Stimulated activated memory B cell treated with anti-CD40 and anti-IgM and Interleukin-4, amounts not matched to agents 10 μg/mL and 1 μg/mL and 100 μg/mL, for 72 hours (primary cell): ENCODE data around the gene CDKAL1.
"Not testable (repeated sequence)": the region's sequence is repeated elsewhere in the genome, so short reads cannot be mapped to it uniquely, and the experiment has no call there.

ENCODE experiments used
- ATAC-seq: fragments of 150-1000 bp; cut with Tn5 transposase; 2 replicates; pipeline ENCODE4 v1.10.0; 2021
- H3K27ac Mint-ChIP-seq: one replicate; pipeline ENCODE4 v1.8.0; 2022; ENCODE audit warnings: mild to moderate bottlenecking, mixed read lengths
- H3K27me3 Mint-ChIP-seq: one replicate; pipeline ENCODE4 v1.8.0; 2022; ENCODE audit warnings: mixed read lengths
- H3K36me3 Mint-ChIP-seq: one replicate; pipeline ENCODE4 v1.8.0; 2022; ENCODE audit warnings: mixed read lengths
- H3K4me1 Mint-ChIP-seq: one replicate; pipeline ENCODE4 v1.8.0; 2022; ENCODE audit warnings: mixed read lengths
- H3K4me3 Mint-ChIP-seq: one replicate; pipeline ENCODE4 v1.8.0; 2022; ENCODE audit warnings: mild to moderate bottlenecking, moderate library complexity, mixed read lengths
- H3K9me3 Mint-ChIP-seq: one replicate; pipeline ENCODE4 v1.8.0; 2022; ENCODE audit warnings: mixed read lengths

The CDKAL1 gene

DNA sequence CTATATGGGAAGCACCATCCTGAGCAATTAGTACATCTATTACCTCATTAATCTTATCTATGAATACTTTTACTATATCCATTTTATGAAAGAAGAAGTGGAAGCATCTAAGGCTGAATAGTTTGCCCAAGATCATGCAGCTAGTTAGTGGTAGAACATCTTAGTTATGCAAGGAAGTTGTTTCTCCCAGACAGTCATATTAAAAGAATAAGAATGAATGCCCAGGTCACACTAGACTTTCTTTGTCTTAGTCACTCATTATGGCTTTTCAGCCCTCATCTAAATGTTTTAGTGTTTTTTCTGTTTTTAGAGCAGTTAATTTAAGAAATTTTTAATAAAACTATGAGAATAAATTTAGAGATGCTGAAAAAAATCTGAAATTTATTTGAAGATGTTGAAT, 517.5 kb downstream of the CDKAL1 start:
- H3K27me3 Mint-ChIP-seq, result no peaks in the 10 kb centered on the region
- H3K4me1 Mint-ChIP-seq, result peaks cover 8% of the 10 kb centered on the region
- no peak for ATAC-seq
- peaks cover 10% of the 10 kb centered on the region for H3K9me3 Mint-ChIP-seq
- peaks cover 48% of the 10 kb centered on the region for H3K36me3 Mint-ChIP-seq
- no peak overlapping the region for H3K4me3 Mint-ChIP-seq
- H3K27ac Mint-ChIP-seq, result no peak overlapping the region

DNA sequence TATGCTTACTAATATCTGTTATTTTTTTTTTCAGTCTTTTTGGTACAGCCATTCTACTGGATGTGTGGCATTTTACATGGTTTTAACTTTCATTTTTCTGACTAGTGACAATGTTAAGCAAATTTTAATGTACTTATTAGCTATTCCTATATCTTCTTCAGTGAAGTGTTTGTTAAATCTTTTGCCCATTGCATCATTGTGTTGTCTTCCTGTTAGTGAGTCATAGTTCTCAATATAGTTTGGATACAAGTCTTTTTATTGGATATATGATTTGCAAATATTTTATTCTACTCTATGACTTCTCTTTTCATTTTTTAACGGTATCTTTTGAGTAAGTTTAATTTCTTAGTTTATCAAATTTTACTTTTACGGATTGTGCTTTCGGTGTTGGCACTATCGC, 519.4 kb downstream of the CDKAL1 start:
- Mint-ChIP-seq H3K4me1 (peaks cover 8% of the 10 kb centered on the region), H3K9me3 (peaks cover 19% of the 10 kb centered on the region), H3K36me3 (peaks cover 60% of the 10 kb centered on the region), H3K27ac (no peak overlapping the region), H3K27me3 (no peaks in the 10 kb centered on the region), H3K4me3 (no peak overlapping the region)
- no peak for ATAC-seq

DNA sequence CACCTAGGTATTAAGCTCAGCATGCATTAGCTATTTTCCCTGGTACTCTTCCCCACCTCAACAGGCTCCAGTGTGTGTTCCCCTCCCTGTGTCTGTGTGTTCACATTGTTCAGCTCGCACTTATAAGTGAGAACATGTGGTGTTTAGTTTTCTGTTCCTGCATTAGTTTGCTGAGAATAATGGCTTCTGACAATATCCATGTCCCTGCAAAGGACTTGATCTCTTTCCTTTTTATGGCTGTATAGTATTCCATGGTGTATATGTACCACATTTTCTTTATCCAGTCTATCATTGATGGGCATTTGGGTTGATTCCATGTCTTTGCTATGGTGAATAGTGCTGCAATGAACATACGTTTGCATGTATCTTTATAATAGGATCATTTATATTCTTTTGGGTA, 521.2 kb downstream of the CDKAL1 start:
- not testable (repeated sequence) for H3K27me3 Mint-ChIP-seq, H3K4me3 Mint-ChIP-seq, H3K4me1 Mint-ChIP-seq, ATAC-seq, H3K27ac Mint-ChIP-seq
- Mint-ChIP-seq H3K9me3 (peaks cover 23% of the 10 kb centered on the region), H3K36me3 (peaks cover 74% of the 10 kb centered on the region)

DNA sequence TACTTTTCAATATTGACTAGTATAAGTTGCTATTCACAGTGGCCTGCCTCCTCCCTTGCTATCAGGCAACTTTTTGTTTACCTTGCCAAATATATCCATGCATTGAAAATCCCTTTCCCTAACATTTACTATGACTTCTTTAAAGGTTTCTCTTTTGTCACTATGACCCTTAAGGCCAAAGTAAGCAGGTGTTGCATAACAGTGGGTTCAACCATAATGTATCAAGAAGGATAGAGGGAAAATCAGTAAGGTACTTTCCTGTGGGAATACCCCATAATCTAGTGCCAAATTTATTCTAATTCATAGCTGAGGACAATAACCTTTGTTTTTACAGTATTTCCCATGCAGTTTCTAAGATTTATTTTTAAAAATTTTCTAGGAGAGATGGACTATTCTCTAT, 527.6 kb downstream of the CDKAL1 start:
- Mint-ChIP-seq H3K27ac (no peak overlapping the region), H3K4me1 (no peaks in the 10 kb centered on the region), H3K4me3 (no peak overlapping the region), H3K36me3 (peaks cover 55% of the 10 kb centered on the region), H3K9me3 (peaks cover 16% of the 10 kb centered on the region), H3K27me3 (no peaks in the 10 kb centered on the region)
- no peak for ATAC-seq

DNA sequence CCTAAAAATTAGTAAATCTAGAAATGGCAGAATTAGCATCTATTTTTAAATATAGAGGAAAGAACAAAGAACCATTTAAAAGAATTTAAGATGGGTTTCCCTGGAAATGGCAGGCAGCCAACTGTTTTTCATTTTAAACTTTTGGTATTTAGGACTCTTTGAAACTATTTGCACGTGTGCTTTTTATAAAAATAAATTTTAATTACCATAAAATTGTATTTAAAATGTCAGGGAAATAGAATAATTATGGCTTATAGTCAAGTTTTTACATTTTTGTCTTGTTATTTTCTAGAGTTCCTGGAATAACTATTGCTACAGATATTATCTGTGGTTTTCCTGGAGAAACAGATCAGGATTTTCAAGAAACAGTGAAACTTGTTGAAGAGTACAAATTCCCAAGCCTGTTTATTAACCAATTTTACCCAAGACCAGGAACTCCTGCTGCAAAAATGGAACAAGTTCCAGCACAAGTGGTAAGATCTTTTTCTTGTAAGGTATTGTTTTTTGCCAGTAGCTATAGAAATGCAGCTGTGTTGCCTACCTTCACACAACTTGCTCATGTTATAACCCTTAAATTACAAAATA, 530.6 kb downstream of the CDKAL1 start:
- Mint-ChIP-seq H3K4me3 (no peak overlapping the region), H3K27ac (no peak overlapping the region), H3K27me3 (no peaks in the 10 kb centered on the region), H3K9me3 (peaks cover 5% of the 10 kb centered on the region), H3K36me3 (peaks cover 45% of the 10 kb centered on the region), H3K4me1 (no peaks in the 10 kb centered on the region)
- ATAC-seq, result no peak

DNA sequence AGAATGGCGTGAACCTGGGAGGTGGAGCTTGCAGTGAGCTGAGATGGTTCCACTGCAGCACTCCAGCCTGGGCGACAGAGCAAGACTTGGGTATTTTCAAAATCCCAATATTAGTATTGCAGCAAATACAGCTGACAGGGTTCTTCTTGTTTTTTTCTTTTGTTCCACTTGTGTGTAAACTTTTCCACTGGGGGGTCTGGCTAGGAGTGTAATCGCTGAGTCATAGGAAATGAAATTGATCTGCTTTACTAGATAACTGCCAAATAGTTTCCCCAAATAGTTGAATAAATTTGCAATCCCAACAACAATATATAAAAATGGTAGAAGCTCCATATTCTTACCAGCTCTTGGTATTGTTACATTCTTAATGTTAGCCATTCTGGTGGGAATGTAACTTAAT, 533.3 kb downstream of the CDKAL1 start:
- no peak overlapping the region for H3K27ac Mint-ChIP-seq

DNA sequence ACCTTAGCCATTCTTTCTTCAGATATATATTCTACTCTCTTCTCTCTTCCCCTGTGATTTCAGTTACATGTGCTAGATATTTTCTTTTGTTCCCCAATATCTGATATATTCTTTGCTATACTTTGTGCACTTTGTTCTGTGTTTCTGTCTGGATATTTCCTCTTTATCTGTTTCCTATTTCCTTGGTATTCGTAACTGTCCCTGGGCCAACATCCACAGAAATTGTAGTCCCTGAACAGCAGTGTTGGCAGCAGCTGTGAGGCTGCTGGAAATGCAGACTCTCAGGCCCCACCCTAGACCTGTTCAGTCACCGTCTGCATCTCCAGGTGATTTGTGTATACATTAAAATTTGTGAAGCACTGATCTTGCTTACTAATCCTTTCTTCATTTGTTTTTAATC, 536.4 kb downstream of the CDKAL1 start:
- Mint-ChIP-seq H3K27me3 (no peaks in the 10 kb centered on the region), H3K4me3 (no peak overlapping the region), H3K36me3 (peaks cover 72% of the 10 kb centered on the region), H3K9me3 (peaks cover 23% of the 10 kb centered on the region), H3K27ac (no peak overlapping the region), H3K4me1 (no peaks in the 10 kb centered on the region)
- no peak for ATAC-seq

More for the DNA sequence above, 533.3 kb downstream of the CDKAL1 start:
- ATAC-seq, result no peak
- Mint-ChIP-seq H3K36me3 (peaks cover 63% of the 10 kb centered on the region), H3K4me1 (no peaks in the 10 kb centered on the region), H3K4me3 (no peak overlapping the region), H3K9me3 (peaks cover 15% of the 10 kb centered on the region), H3K27me3 (no peaks in the 10 kb centered on the region)

DNA sequence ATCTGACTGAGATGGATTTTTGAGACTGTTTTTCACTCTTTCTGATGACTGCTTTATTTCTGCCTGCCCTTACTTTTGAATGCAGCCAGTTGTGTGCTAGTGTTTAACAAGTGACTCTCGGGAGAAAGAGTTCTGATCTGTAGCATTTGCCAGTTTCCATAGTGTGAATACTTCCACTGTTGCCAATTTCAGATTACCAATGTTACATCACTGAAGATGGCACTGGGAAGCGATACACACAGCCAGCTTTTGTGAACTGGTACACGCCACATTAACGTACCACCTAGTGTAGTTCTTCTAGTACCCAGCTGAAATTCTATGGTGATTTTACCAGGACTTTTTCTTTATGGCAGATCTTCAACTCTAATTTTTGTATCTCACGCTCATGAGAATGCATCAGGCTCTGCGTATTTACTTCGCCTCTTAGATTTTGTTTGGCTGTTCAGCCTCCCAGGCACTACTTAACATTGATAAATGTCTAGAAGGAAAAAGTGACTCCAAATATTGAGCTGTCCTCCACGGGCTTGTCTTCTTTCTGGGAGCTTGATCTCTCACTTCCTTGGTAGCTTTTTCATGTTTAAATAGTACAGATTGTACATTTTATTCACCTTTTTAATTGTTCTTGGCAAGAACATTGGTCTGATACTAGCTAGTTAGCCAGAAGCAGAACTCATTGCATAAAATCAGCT, 537.7 kb downstream of the CDKAL1 start:
- Mint-ChIP-seq H3K27ac (no peak overlapping the region), H3K27me3 (no peaks in the 10 kb centered on the region), H3K9me3 (peaks cover 22% of the 10 kb centered on the region), H3K4me1 (no peaks in the 10 kb centered on the region), H3K36me3 (peaks cover 73% of the 10 kb centered on the region), H3K4me3 (no peak overlapping the region)
- ATAC-seq, result no peak

DNA sequence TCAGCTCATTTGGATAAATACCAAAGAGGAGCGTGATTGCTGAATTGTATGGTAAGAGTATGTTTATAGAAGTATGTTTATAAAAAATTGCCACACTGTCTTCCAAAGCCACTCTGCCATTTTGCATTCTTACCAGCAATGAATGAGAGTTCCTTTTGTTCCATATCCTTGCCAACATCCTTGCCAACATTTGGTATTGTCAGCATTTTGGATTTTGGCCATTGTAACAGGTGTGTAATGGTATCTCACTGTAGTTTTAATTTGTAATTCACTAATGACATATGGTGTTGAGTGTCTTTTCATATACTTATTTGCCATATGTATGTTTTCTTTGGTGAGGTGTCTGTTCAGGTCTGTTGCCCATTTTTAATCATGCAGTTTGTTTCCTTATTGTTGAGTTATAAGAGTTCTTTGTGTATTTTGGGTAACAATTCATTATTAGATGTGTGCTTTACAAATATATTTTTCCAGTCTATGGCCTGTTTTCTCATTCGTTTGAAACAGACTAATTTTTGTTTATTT, 539.1 kb downstream of the CDKAL1 start:
- ATAC-seq, result no peak
- Mint-ChIP-seq H3K4me1 (no peaks in the 10 kb centered on the region), H3K4me3 (no peak overlapping the region), H3K9me3 (peaks cover 23% of the 10 kb centered on the region), H3K27ac (no peak overlapping the region), H3K27me3 (no peaks in the 10 kb centered on the region), H3K36me3 (peaks cover 70% of the 10 kb centered on the region)

DNA sequence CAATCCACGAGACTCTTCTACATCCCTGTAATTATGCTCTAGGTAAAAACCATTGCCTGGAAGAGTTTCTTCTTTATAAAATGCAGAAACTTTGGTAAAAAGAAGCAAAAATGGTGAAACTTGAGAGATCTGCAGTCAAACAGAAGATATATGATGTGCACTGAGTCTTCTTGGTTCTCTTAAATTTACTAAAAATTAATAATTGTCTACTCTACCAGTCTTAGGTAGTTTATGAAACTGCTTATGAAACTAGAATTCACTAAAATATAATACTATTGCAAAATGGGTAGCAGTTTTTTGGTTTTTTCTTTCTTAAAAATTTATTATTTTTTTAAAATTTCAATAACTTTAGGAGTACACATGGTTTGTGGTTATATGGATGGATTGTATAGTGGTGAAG, 540.2 kb downstream of the CDKAL1 start:
- no peak overlapping the region for H3K27ac Mint-ChIP-seq
- peaks cover 79% of the 10 kb centered on the region for H3K36me3 Mint-ChIP-seq
- H3K9me3 Mint-ChIP-seq, result peaks cover 28% of the 10 kb centered on the region
- ATAC-seq, result no peak
- no peak overlapping the region for H3K4me3 Mint-ChIP-seq
- no peaks in the 10 kb centered on the region for H3K4me1 Mint-ChIP-seq
- no peaks in the 10 kb centered on the region for H3K27me3 Mint-ChIP-seq

DNA sequence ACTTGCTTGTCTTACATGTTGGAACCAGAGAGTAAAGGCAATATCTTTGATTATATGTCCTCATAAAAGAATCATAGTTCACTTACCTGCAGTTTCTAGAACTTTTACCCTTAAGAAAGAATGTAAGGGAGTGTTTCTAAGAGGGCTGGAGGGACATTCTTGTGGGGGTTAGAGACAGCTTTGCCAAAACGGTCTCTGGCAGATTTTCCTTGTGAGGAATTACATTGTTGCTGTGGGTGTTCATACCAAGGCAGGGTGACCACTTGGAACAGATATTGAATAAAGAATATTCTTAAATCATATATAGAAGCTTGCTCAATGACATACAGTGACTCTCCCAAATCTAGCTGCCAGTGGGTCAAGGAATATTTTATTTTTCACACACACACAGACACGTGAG, 541.7 kb downstream of the CDKAL1 start:
- Mint-ChIP-seq H3K27ac (no peak overlapping the region), H3K4me1 (no peaks in the 10 kb centered on the region), H3K27me3 (no peaks in the 10 kb centered on the region), H3K4me3 (no peak overlapping the region), H3K36me3 (peaks cover 78% of the 10 kb centered on the region), H3K9me3 (peaks cover 18% of the 10 kb centered on the region)
- ATAC-seq, result no peak

DNA sequence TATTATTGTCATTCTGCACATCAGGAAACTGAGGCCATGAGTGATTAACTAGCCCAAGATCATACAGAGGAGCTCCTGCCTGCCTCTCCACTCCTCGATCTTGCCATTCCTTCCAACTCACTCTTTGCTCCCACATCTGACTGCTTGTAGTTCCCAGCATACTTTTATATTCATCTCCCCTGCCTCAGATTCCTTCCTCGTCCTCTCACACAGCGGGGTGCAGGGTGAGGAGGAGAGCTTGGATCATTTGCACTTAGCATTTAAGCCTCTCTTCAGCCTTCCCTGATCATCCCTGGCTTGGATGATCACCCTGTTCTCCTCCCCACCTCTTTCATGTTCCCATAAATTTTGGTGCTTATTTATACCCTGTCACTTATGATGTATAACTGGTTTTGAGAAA, 544.2 kb downstream of the CDKAL1 start:
- Mint-ChIP-seq H3K4me3 (no peak overlapping the region), H3K27ac (no peak overlapping the region), H3K9me3 (peaks cover 9% of the 10 kb centered on the region), H3K36me3 (peaks cover 52% of the 10 kb centered on the region), H3K27me3 (no peaks in the 10 kb centered on the region), H3K4me1 (no peaks in the 10 kb centered on the region)
- no peak for ATAC-seq

DNA sequence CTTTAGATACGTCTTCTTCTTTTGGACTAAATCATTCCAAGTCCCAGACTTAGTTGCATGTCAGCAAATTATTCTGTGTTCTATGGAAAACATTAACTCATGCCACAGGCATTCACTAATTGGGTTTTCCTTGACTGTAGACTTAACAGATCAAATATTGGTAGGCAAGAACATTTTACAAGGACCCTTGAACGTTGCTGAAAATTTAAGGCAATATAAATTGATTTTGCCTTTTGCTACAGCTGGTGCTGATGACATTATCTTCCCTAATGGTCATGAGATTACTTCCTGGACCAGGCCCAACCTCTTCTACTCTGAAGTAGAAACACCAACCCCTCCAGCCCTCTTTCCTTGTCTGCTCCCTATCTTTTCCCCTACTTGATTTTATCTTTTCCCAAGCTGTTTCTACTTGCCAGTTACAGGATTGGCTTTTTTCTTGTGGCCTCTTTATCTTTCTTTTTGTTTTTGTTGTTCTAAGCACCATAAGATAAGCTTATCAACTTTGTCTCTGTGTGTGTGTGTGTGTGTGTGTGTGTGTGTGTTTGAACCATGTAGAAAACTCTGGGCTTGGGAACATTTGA, 545.3 kb downstream of the CDKAL1 start:
- no peak for ATAC-seq
- no peaks in the 10 kb centered on the region for H3K4me1 Mint-ChIP-seq
- H3K4me3 Mint-ChIP-seq, result no peak overlapping the region
- H3K27ac Mint-ChIP-seq, result no peak overlapping the region
- no peaks in the 10 kb centered on the region for H3K27me3 Mint-ChIP-seq
- peaks cover 8% of the 10 kb centered on the region for H3K9me3 Mint-ChIP-seq
- peaks cover 43% of the 10 kb centered on the region for H3K36me3 Mint-ChIP-seq

DNA sequence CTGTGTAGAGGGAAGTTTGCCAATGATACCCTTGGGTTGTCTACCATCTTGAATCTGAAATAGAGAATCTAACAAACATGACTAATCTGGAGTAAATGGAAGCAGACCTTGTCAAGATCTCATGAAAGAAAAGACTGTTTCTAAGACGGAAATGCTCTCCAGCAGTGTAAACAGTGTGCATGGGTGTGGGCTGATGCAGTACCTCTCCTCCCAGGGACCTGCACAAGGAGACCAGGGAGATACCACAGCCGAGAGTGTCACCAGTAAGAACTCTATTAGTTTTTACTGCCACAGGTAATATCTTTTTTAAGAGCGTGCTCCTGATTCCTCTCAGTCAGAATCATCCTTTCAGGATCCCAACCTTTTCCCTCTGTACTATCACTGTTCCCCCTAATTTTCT, 546.0 kb downstream of the CDKAL1 start:
- no peak overlapping the region for H3K4me3 Mint-ChIP-seq
- no peaks in the 10 kb centered on the region for H3K27me3 Mint-ChIP-seq
- no peaks in the 10 kb centered on the region for H3K4me1 Mint-ChIP-seq
- ATAC-seq, result no peak
- peaks cover 50% of the 10 kb centered on the region for H3K36me3 Mint-ChIP-seq
- no peak overlapping the region for H3K27ac Mint-ChIP-seq
- peaks cover 8% of the 10 kb centered on the region for H3K9me3 Mint-ChIP-seq

DNA sequence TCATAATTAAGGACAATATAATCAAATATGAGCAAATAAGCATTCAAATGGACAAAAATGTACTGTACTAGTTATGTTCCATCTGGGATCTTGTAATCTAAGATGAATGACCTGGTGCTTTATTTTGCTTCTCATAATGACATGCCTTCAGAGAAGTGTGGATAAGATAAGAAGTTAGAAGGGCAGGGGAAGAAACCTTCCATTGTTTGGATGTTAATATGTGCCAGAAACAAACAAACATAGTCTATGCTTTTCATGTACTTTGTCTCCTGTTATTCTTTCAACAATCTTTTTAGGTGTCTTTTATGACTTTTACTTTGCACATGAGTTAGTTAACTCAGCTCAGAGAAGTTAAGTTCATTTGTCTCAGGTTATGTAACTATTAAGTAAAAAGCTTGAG, 547.8 kb downstream of the CDKAL1 start:
- ATAC-seq, result no peak
- Mint-ChIP-seq H3K27ac (no peak overlapping the region), H3K9me3 (peaks cover 6% of the 10 kb centered on the region), H3K4me1 (no peaks in the 10 kb centered on the region), H3K4me3 (no peak overlapping the region), H3K36me3 (peaks cover 56% of the 10 kb centered on the region), H3K27me3 (no peaks in the 10 kb centered on the region)

DNA sequence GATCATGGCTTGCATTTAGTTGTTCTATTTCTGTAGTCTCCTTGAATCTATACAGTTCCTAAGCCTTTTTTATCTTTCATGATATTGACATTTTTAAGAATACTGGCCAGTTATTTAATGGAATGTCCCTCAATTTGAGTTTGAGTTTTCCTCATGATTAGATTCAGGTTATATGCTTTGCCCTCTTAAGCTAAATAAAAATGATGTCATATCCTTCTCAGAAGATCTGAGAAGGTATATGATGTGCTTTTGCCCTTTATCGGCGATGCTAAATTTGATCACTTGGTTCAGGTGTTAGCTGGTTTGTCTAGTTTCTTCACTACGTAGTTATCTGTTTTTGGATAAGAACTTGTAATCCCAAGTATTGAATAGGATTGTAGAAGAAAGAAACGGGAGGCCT, 549.5 kb downstream of the CDKAL1 start:
- Mint-ChIP-seq H3K9me3 (peaks cover 2% of the 10 kb centered on the region), H3K36me3 (peaks cover 48% of the 10 kb centered on the region), H3K27ac (no peak overlapping the region), H3K27me3 (no peaks in the 10 kb centered on the region), H3K4me3 (no peak overlapping the region), H3K4me1 (no peaks in the 10 kb centered on the region)
- no peak for ATAC-seq
